ENCODE results near the gene ACBD3. TPM values are rescaled to one million over a fixed set of nuclear protein-coding genes. Genes with fewer than 3 reads are reported as not detected.

The ACBD3 gene
- 31.5 TPM for total RNA-seq

- Histone ChIP-seq H3K27ac (peak within 1 kb of the TSS; percentile 87 to 98), H3K4me3 (peak within 1 kb of the TSS; percentile 96 to 100), H3K9me3 (no peaks in the 10 kb centered on the region), H3K27me3 (no peaks in the 10 kb centered on the region), H3K36me3 (no peaks in the 10 kb centered on the region), H3K4me1 (peaks cover 6 to 17% of the 10 kb centered on the region in 2 donors)
- TF ChIP-seq CTCF (IDR thresholded peaks at IDR 0.05) = no peak
- intact Hi-C loops (cut with DNase I) = loop anchor here (2.0 to 5.0 kb wide), 4 partner anchors 62 to 264 kb away; partner anchors contain the start of genes H3-3A and PYCR2
- peak; percentile 57 to 93 for DNase-seq (ENCODE audit: low spot score in 2 of 2)
Observed at GRCh38 chr1:226186124-226187018, at the start of gene ACBD3. TSS of gene ACBD3 (minus strand) at chr1:226186741. CDS start at chr1:226186675, 66 bp downstream.

GRCh38 chr1:226233806-226234205 is 47.3 kb upstream of the ACBD3 start:
- no peak for DNase-seq (ENCODE audit: low spot score in 2 of 2)
- Histone ChIP-seq H3K36me3 (no peaks in the 10 kb centered on the region), H3K9me3 (no peaks in the 10 kb centered on the region), H3K4me3 (no peak overlapping the region), H3K27me3 (no peaks in the 10 kb centered on the region), H3K4me1 (no peaks in the 10 kb centered on the region), H3K27ac (no peak overlapping the region)
- TF ChIP-seq CTCF (IDR thresholded peaks at IDR 0.05) = no peak
- intact Hi-C loops (cut with DNase I) = no loop called here

- Histone ChIP-seq H3K27ac (no peak overlapping the region), H3K4me3 (no peak overlapping the region), H3K9me3 (no peaks in the 10 kb centered on the region), H3K27me3 (no peaks in the 10 kb centered on the region), H3K4me1 (no peaks in the 10 kb centered on the region), H3K36me3 (no peaks in the 10 kb centered on the region)
- no peak for DNase-seq (ENCODE audit: low spot score in 2 of 2)
- TF ChIP-seq CTCF (IDR thresholded peaks at IDR 0.05) = no peak
- intact Hi-C loops (cut with DNase I) = no loop called here
Observed at GRCh38 chr1:226233293-226233692, 46.8 kb upstream of the ACBD3 start.

GRCh38 chr1:226226601-226227000 is 40.1 kb upstream of the ACBD3 start:
- Histone ChIP-seq H3K36me3 (no peaks in the 10 kb centered on the region), H3K27me3 (no peaks in the 10 kb centered on the region), H3K9me3 (no peaks in the 10 kb centered on the region), H3K4me1 (no peaks in the 10 kb centered on the region), H3K27ac (no peak overlapping the region), H3K4me3 (no peak overlapping the region)
- intact Hi-C loops (cut with DNase I) = no loop called here
- DNase-seq (ENCODE audit: low spot score in 2 of 2) = no peak
- TF ChIP-seq CTCF (IDR thresholded peaks at IDR 0.05) = no peak

GRCh38 chr1:226223786-226224244 is 37.3 kb upstream of the ACBD3 start:
- H3K27me3 ChIP-seq = no peaks in the 10 kb centered on the region
- intact Hi-C loops (cut with DNase I) = no loop called here
- TF ChIP-seq CTCF (IDR thresholded peaks at IDR 0.05) = no peak

More at GRCh38 chr1:226223786-226224244, 37.3 kb upstream of the ACBD3 start:
- Histone ChIP-seq H3K4me1 (no peaks in the 10 kb centered on the region), H3K9me3 (no peaks in the 10 kb centered on the region), H3K27ac (no peak overlapping the region), H3K36me3 (no peaks in the 10 kb centered on the region), H3K4me3 (peak overlapping the region; percentile 55 to 65)
- DNase-seq (ENCODE audit: low spot score in 2 of 2) = no peak

Measured in ascending aorta (tissue), 2 donors.